Bronchial epithelial cell (primary cell): ENCODE measurements around the gene MED9. TPM values are rescaled to one million over a fixed set of nuclear protein-coding genes. Genes with fewer than 3 reads are reported as not detected.

ENCODE experiments used
- DNase-seq: peaks from one replicate; pipeline ENCODE4 v3.0.0-alpha.2; 2010; ENCODE audit warnings: low read depth
- FAIRE-seq: peaks from 2 replicates; lab custom pipeline; 2011; peaks lifted over from hg19 to GRCh38; lab: Jason Lieb, UNC
- H3K27me3 ChIP-seq: 2 replicates; pipeline ENCODE4 v1.5.1; 2011; ENCODE audit warnings: low read length; ENCODE audit not compliant: control insufficient read depth, insufficient read depth
- H3K36me3 ChIP-seq: 2 replicates; pipeline ENCODE4 v1.5.1; 2011; ENCODE audit warnings: low read length; ENCODE audit not compliant: control insufficient read depth, insufficient read depth
- H3K4me3 ChIP-seq: 2 replicates; pipeline ENCODE4 v1.5.1; 2011; ENCODE audit warnings: mild to moderate bottlenecking, low read depth, low read length, control low read depth
- total RNA-seq: library from RNA; depleted of rRNA; stranded (reverse); fragments of >200 nt; gene quantifications from 2 replicates; pipeline ENCODE4 v1.2.1, GENCODE V29; 2014
- TF ChIP-seq, protein P1 (sequence below): IDR thresholded peaks from 2 replicates; pipeline ENCODE4 v1.5.1; 2011; ENCODE audit warnings: mild to moderate bottlenecking, moderate library complexity, low read length, control low read depth, inconsistent platforms; ENCODE audit not compliant: insufficient read depth, severe bottlenecking

The MED9 gene
- total RNA-seq, 1 donor from 2014 or later = 8.4 TPM

GRCh38 chr17:17469996-17470395, 6.8 kb upstream of the MED9 start:
- Histone ChIP-seq H3K4me3 (no peak overlapping the region), H3K36me3 (no peaks in the 10 kb centered on the region), H3K27me3 (peaks cover 7% of the 10 kb centered on the region)
- TF ChIP-seq, protein P1, sequence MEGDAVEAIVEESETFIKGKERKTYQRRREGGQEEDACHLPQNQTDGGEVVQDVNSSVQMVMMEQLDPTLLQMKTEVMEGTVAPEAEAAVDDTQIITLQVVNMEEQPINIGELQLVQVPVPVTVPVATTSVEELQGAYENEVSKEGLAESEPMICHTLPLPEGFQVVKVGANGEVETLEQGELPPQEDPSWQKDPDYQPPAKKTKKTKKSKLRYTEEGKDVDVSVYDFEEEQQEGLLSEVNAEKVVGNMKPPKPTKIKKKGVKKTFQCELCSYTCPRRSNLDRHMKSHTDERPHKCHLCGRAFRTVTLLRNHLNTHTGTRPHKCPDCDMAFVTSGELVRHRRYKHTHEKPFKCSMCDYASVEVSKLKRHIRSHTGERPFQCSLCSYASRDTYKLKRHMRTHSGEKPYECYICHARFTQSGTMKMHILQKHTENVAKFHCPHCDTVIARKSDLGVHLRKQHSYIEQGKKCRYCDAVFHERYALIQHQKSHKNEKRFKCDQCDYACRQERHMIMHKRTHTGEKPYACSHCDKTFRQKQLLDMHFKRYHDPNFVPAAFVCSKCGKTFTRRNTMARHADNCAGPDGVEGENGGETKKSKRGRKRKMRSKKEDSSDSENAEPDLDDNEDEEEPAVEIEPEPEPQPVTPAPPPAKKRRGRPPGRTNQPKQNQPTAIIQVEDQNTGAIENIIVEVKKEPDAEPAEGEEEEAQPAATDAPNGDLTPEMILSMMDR = no peak
- FAIRE-seq (peak; percentile 7), DNase-seq (no peak)

DNA sequence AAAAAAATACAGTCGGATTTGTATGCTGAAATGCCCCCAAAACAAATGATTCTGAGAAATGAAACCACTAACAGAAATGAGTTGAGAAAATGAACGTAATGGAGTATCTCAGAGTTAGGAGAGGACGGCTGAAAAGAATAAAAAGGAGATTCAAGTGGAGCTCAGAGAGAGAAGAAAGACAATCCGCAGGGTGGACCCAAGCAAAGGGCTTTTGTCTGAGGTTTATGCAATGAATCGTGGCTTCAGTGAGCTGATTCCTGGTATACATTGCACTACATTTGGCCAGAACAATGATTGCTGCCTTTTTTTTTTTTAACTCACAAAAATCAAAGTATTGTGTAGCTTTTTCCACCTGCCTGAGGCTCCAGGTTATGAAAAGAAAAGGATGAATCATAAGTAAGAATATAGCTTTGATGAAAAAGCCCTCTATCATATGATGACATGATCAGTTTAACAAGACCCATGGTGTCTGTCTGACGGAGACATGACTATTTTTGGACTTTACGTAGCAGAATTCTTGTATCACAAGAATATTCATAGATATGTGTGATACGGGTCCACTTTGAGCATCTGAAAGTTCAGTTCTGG, 4.4 kb upstream of the MED9 start:
- Histone ChIP-seq H3K27me3 (peaks cover 7% of the 10 kb centered on the region), H3K4me3 (no peak overlapping the region), H3K36me3 (no peaks in the 10 kb centered on the region)
- FAIRE-seq (no peak), DNase-seq (peak; percentile 14)
- TF ChIP-seq, protein P1 = no peak

DNA sequence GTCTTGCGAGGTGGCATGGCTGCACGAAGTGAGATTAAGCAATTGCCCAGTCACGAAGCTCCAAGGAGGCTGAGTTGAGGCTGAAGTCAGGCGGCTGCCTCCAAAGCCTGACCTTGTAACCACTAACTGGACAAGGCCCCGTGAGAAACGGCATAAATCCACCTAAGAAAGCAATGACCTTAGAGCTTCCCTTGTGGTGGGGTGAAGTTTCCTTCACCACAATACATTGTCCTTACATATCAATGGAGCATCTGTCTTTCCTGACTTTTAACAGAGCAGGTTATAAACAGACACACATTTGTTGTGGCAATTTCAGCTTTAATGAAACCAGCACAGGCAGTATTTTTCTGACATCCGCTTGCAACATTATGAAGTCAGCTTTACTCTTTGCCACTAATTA, 2.5 kb upstream of the MED9 start:
- Histone ChIP-seq H3K36me3 (no peaks in the 10 kb centered on the region), H3K4me3 (no peak overlapping the region), H3K27me3 (peaks cover 7% of the 10 kb centered on the region)
- FAIRE-seq (no peak), DNase-seq (no peak)
- TF ChIP-seq, protein P1 = no peak

- DNase-seq (peak; percentile 29), FAIRE-seq (no peak)
- TF ChIP-seq, protein P1 = no peak
- H3K36me3 ChIP-seq = no peaks in the 10 kb centered on the region
- H3K27me3 ChIP-seq = peaks cover 2% of the 10 kb centered on the region
- H3K4me3 ChIP-seq = no peak overlapping the region
Observed at GRCh38 chr17:17479209-17479608, 2.4 kb downstream of the MED9 start.

GRCh38 chr17:17480593-17481148, 3.9 kb downstream of the MED9 start:
- TF ChIP-seq, protein P1 = no peak
- peaks cover 4% of the 10 kb centered on the region for H3K36me3 ChIP-seq
- FAIRE-seq (no peak), DNase-seq (peak; percentile 81)
- no peak overlapping the region for H3K4me3 ChIP-seq
- H3K27me3 ChIP-seq = no peaks in the 10 kb centered on the region
